Activated gamma-delta T cell (primary cell): ENCODE data around the gene EP400.

Source experiments
- DNase-seq: peaks from one replicate; lab custom pipeline; 2025; lab: John Stamatoyannopoulos, UW

Gene EP400

GRCh38 chr12:131927110-131928079, 22.3 kb upstream of the EP400 start:
- no peak for DNase-seq

GRCh38 chr12:131928080-131928710, 21.5 kb upstream of the EP400 start:
- no peak for DNase-seq

GRCh38 chr12:131928711-131929580, 20.8 kb upstream of the EP400 start, which contains the start of gene PUS1:
Gene PUS1, plus strand, starts transcription at chr12:131929276. Its CDS starts 447 bp downstream, at chr12:131929723.
- peak; percentile 90 for DNase-seq

- no peak for DNase-seq
Measured at GRCh38 chr12:131929581-131930456, 19.9 kb upstream of the EP400 start.

GRCh38 chr12:131930510-131930909, 19.2 kb upstream of the EP400 start:
- DNase-seq, result no peak

- DNase-seq, result no peak
Measured at GRCh38 chr12:131933387-131933786, 16.4 kb upstream of the EP400 start.

GRCh38 chr12:131934535-131934934, 15.2 kb upstream of the EP400 start:
- DNase-seq, result no peak

- DNase-seq, result no peak
Measured at GRCh38 chr12:131938082-131938481, 11.7 kb upstream of the EP400 start.

GRCh38 chr12:131939007-131939406, 10.7 kb upstream of the EP400 start:
- DNase-seq, result no peak

- no peak for DNase-seq
Measured at GRCh38 chr12:131940141-131940547, 9.6 kb upstream of the EP400 start.

- no peak for DNase-seq
Measured at GRCh38 chr12:131941116-131941986, 8.4 kb upstream of the EP400 start.

- no peak for DNase-seq
Measured at GRCh38 chr12:131941987-131942341, 7.8 kb upstream of the EP400 start.

- DNase-seq, result no peak
Measured at GRCh38 chr12:131942671-131943070, 7.1 kb upstream of the EP400 start.

GRCh38 chr12:131943389-131943788, 6.4 kb upstream of the EP400 start:
- DNase-seq, result no peak

GRCh38 chr12:131943876-131944275, 5.9 kb upstream of the EP400 start:
- DNase-seq, result no peak

- no peak for DNase-seq
Measured at GRCh38 chr12:131944601-131945251, 5.0 kb upstream of the EP400 start.

- DNase-seq, result no peak
Measured at GRCh38 chr12:131946757-131947156, 3.0 kb upstream of the EP400 start.

GRCh38 chr12:131947482-131948027, 2.2 kb upstream of the EP400 start:
- no peak for DNase-seq

GRCh38 chr12:131948166-131948712, 1.5 kb upstream of the EP400 start:
- DNase-seq, result no peak
